DND-41 (cell line): ENCODE results near the gene BUD31.
"Not testable (repeated sequence)": the region's sequence is repeated elsewhere in the genome, so short reads cannot be mapped to it uniquely, and the experiment has no call there.

ENCODE experiments used
- ATAC-seq: fragments of 200-7000 bp; cut with Tn5 transposase; 3 replicates; pipeline ENCODE4 v1.9.1; 2021; ENCODE audit warnings: low read depth; ENCODE audit not compliant: insufficient read depth
- DNase-seq: peaks from one replicate; pipeline ENCODE4 v3.0.0-alpha.2; 2020
- H2AFZ ChIP-seq: 2 replicates; pipeline ENCODE4 v1.6.0; 2012; ENCODE audit warnings: low read depth, low read length
- H3K27ac ChIP-seq: 2 replicates; pipeline ENCODE4 v1.5.1; 2012; ENCODE audit warnings: low read length, inconsistent platforms
- H3K27me3 ChIP-seq: fragments of 200-600 bp; sonication (generic); 2 replicates; pipeline ENCODE4 v1.6.0; 2012; ENCODE audit warnings: low read length, mild to moderate bottlenecking, inconsistent platforms; ENCODE audit not compliant: insufficient read depth, poor library complexity
- H3K36me3 ChIP-seq: 2 replicates; pipeline ENCODE4 v1.5.1; 2012; ENCODE audit warnings: low read length, inconsistent platforms; ENCODE audit not compliant: insufficient read depth
- H3K4me1 ChIP-seq: 2 replicates; pipeline ENCODE4 v1.5.1; 2012; ENCODE audit warnings: mild to moderate bottlenecking, low read length; ENCODE audit not compliant: insufficient read depth
- H3K4me2 ChIP-seq: 2 replicates; pipeline ENCODE4 v1.6.0; 2012; ENCODE audit warnings: mild to moderate bottlenecking, moderate library complexity, low read length, inconsistent platforms; ENCODE audit not compliant: insufficient read depth
- H3K4me3 ChIP-seq, 2 experiments: fragments of 200-600 bp in 1 of 2; shearing (Covaris generic) in 1 of 2; 2 replicates each; pipeline ENCODE4 v1.5.1; 2012 to 2016; ENCODE audit warnings: inconsistent platforms in 2 of 2, low read length in 2 of 2, mild to moderate bottlenecking in 2 of 2, low read depth in 1 of 2, moderate library complexity in 1 of 2
- H3K79me2 ChIP-seq: 2 replicates; pipeline ENCODE4 v1.6.0; 2012; ENCODE audit warnings: low read length, inconsistent platforms; ENCODE audit not compliant: insufficient read depth
- H3K9ac ChIP-seq: 2 replicates; pipeline ENCODE4 v1.6.0; 2012; ENCODE audit warnings: low read depth, mild to moderate bottlenecking, inconsistent platforms, low read length, moderate library complexity
- H3K9me3 ChIP-seq: 2 replicates; pipeline ENCODE4 v1.5.1; 2012; ENCODE audit warnings: low read length, moderate library complexity, mild to moderate bottlenecking, inconsistent platforms; ENCODE audit not compliant: insufficient read depth, severe bottlenecking
- H4K20me1 ChIP-seq: 2 replicates; pipeline ENCODE4 v1.6.0; 2012; ENCODE audit warnings: low read length; ENCODE audit not compliant: insufficient read depth
- EZH2 ChIP-seq: IDR thresholded peaks from 3 replicates; pipeline ENCODE4 v1.6.1; 2012; ENCODE audit warnings: borderline replicate concordance, low read depth, mild to moderate bottlenecking, moderate library complexity, low read length, inconsistent platforms; ENCODE audit not compliant: severe bottlenecking
- TF ChIP-seq, protein P1 (sequence below): IDR thresholded peaks from 2 replicates; pipeline ENCODE4 v1.5.1; 2012; ENCODE audit warnings: borderline replicate concordance, low read length, moderate library complexity, mild to moderate bottlenecking; ENCODE audit not compliant: poor library complexity, severe bottlenecking; ENCODE audit errors: extremely low read depth

Gene BUD31

DNA sequence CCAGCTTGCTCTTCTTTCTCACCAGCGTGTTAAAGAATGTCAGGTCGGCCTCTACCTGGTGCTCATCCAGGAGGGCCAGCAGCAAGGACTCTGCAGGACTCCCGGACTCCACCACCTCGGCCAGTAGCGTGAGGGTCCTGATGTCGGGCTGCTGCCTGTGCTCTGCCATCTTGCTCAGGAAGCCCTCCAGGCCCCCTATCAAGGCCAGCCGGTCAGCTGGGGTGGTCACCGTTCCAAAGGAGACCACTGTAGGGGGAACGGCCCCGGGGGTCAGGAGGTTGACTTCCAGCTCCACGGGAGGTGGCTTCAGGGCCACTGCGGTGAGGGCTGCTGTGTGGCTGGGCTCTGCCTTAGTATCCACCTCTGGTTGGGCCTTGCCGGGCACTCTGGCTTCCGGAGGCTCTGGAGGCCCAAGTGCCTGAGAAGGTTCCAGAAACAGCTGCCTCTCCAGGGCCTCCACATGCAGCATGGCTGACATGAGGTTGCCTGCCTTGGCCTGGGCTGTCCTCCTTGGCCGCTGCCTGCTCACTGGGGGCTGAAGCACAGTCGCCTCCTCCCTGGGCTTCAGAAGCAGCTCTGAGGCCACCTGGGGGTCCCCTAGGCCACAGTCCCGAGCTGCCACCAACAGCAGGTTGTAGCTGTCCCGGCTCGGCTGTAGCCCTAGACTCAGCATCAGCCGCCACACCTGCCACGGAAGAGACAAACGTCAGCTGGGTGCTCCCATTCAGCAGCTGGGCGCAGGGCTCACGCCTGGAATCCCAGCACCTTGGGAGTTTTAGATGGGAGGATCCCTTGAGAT, 16.4 kb downstream of the BUD31 start:
- H3K4me2 ChIP-seq: no peak overlapping the region
- H4K20me1 ChIP-seq: peaks cover 3% of the 10 kb centered on the region; the same call in 1 of the 2 replicates
- peaks cover 69% of the 10 kb centered on the region for H3K36me3 ChIP-seq
- DNase-seq (no peak), ATAC-seq (no peak)
- H3K9ac ChIP-seq: no peak overlapping the region
- H3K27ac ChIP-seq: no peak overlapping the region; the same call in 1 of the 2 replicates
- H3K27me3 ChIP-seq: no peaks in the 10 kb centered on the region
- no peaks in the 10 kb centered on the region for H3K4me1 ChIP-seq
- no peak for TF ChIP-seq EZH2
- TF ChIP-seq, protein P1, sequence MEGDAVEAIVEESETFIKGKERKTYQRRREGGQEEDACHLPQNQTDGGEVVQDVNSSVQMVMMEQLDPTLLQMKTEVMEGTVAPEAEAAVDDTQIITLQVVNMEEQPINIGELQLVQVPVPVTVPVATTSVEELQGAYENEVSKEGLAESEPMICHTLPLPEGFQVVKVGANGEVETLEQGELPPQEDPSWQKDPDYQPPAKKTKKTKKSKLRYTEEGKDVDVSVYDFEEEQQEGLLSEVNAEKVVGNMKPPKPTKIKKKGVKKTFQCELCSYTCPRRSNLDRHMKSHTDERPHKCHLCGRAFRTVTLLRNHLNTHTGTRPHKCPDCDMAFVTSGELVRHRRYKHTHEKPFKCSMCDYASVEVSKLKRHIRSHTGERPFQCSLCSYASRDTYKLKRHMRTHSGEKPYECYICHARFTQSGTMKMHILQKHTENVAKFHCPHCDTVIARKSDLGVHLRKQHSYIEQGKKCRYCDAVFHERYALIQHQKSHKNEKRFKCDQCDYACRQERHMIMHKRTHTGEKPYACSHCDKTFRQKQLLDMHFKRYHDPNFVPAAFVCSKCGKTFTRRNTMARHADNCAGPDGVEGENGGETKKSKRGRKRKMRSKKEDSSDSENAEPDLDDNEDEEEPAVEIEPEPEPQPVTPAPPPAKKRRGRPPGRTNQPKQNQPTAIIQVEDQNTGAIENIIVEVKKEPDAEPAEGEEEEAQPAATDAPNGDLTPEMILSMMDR: no peak
- H2AFZ ChIP-seq: no peak overlapping the region
- no peaks in the 10 kb centered on the region for H3K79me2 ChIP-seq
- no peaks in the 10 kb centered on the region for H3K9me3 ChIP-seq
- H3K4me3 ChIP-seq: no peak overlapping the region

DNA sequence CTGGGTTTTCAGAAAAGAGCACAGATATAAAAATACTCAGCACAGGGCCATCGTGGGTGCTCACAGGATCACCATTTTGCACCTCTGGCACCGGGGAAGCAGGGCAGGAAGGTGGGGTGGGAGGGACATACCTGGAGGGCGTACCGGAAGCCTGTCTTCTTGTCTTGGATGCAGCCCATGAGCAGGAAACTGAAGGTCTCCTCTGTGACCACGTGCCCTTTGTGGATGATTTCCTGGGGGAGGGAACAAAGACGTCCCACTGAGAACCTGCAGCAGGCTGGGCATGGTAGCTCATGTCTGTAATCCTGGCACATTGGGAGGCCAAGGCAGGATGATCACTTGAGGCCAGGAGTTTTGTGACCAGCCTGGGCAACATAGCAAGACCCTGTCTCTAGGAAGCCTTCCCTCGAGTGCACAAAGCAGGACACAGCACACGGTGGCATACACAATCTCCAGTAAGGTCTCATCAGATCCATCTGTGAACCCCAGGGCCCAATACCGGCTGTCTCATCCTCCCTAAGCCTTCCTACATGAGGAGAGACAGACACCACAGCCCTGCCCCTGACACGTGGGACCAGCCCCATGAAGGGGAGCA, 20.3 kb downstream of the BUD31 start:
- TF ChIP-seq EZH2: no peak
- TF ChIP-seq, protein P1: no peak
- Histone ChIP-seq H3K27ac (no peak overlapping the region), H3K27me3 (no peaks in the 10 kb centered on the region), H3K9me3 (no peaks in the 10 kb centered on the region), H3K79me2 (no peaks in the 10 kb centered on the region), H3K4me3 (no peak overlapping the region), H3K4me1 (no peaks in the 10 kb centered on the region), H4K20me1 (peaks cover 11% of the 10 kb centered on the region), H3K36me3 (peaks cover 65% of the 10 kb centered on the region), H3K4me2 (no peak overlapping the region), H3K9ac (no peak overlapping the region), H2AFZ (no peak overlapping the region)
- no peak for DNase-seq
- ATAC-seq: no peak

DNA sequence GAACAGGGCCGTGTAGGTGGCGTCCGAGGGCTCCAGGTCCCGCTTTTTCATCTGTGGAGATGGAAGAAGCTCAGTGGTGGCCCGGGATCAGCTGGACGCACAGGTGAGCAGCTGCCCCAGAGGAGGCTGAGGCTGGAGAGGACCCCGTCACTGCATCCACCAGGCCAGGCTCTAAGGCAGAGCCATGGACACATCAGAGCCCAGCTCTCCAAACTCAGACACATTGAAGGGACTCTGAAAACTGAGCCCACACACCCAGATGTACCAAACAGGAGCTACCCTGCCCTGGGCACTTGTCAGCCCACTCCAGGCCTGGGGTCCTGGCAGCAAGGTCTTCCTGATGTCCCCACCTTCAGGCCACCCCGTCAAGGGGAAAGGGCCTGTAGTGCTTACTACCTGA, 21.0 kb downstream of the BUD31 start:
- no peak overlapping the region for H3K9ac ChIP-seq
- no peaks in the 10 kb centered on the region for H3K4me1 ChIP-seq
- no peak overlapping the region for H3K4me3 ChIP-seq
- no peaks in the 10 kb centered on the region for H3K9me3 ChIP-seq
- peaks cover 11% of the 10 kb centered on the region for H4K20me1 ChIP-seq
- TF ChIP-seq EZH2: no peak
- TF ChIP-seq, protein P1: no peak
- peaks cover 64% of the 10 kb centered on the region for H3K36me3 ChIP-seq
- H3K27me3 ChIP-seq: no peaks in the 10 kb centered on the region
- ATAC-seq: no peak
- H2AFZ ChIP-seq: no peak overlapping the region
- DNase-seq: no peak
- H3K27ac ChIP-seq: no peak overlapping the region
- no peaks in the 10 kb centered on the region for H3K79me2 ChIP-seq
- no peak overlapping the region for H3K4me2 ChIP-seq

DNA sequence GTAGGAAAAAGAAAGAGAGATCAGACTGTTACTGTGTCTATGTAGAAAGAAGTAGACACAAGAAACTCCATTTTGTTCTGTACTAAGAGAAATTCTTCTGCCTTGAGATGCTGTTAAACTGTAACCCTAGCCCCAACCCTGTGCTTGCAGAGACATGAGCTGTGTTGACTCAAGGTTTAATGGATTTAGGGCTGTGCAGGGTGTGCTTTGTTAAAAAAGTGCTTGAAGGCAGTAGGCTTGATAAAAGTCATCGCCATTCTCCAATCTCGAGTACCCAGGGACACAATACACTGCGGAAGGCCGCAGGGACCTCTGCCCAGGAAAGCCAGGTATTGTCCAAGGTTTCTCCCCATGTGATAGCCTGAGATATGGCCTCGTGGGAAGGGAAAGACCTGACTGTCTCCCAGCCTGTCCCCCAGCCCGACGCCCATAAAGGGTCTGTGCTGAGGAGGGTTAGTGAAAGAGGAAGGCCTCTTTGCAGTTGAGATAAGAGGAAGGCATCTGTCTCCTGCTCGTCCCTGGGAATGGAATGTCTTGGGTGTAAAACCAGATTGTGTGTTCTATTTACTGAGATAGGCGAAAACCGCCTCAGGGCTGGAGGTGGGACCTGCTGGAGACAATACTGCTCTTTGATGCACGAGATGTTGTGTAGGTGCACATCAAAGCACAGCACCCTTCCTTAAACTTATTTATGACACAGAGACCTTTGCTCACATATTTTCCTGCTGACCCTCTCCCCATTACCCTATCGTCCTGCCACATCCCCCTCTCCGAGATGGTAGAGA, 23.2 kb downstream of the BUD31 start:
- H3K36me3 ChIP-seq: peaks cover 66% of the 10 kb centered on the region
- not testable (repeated sequence) for H3K4me3 ChIP-seq, ATAC-seq, DNase-seq, H3K4me2 ChIP-seq, H3K9me3 ChIP-seq, H4K20me1 ChIP-seq, H3K27ac ChIP-seq, H3K4me1 ChIP-seq, H3K9ac ChIP-seq, H2AFZ ChIP-seq, H3K27me3 ChIP-seq
- H3K79me2 ChIP-seq: peaks cover 11% of the 10 kb centered on the region
